Activated B cell treated with CpG ODN at 0.5 μM for 24 hours (primary cell): Measurements from ENCODE around the gene PCDHGA3. TPM values are rescaled to one million over a fixed set of nuclear protein-coding genes. Genes with fewer than 3 reads are reported as not detected.

Source experiments
- ATAC-seq: fragments of 200-7000 bp; cut with Tn5 transposase; one replicate; pipeline ENCODE4 v1.10.0; 2021; ENCODE audit warnings: low read depth, mild to moderate bottlenecking, moderate library complexity
- CTCF ChIA-PET: fragments of 350-600 bp; sonication (Branson Sonifier 250); formaldehyde crosslinking; loops from one replicate; lab custom pipeline; 2021; ENCODE audit warnings: antibody characterized with exemption; lab: Charles Lee
- POLR2A ChIA-PET: fragments of 350-600 bp; sonication (Branson Sonifier 250); formaldehyde crosslinking; loops from one replicate; lab custom pipeline; 2021; ENCODE audit warnings: antibody characterized with exemption; lab: Charles Lee
- DNase-seq: peaks from one replicate; pipeline ENCODE4 v3.0.0; 2022
- H3K27ac Mint-ChIP-seq: one replicate; pipeline ENCODE4 v1.8.0; 2020; ENCODE audit warnings: mixed read lengths
- H3K27me3 Mint-ChIP-seq: one replicate; pipeline ENCODE4 v1.8.0; 2021; ENCODE audit warnings: mixed read lengths
- H3K36me3 Mint-ChIP-seq: one replicate; pipeline ENCODE4 v1.8.0; 2021; ENCODE audit warnings: low read depth, mixed read lengths
- H3K4me1 Mint-ChIP-seq: one replicate; pipeline ENCODE4 v1.8.0; 2021; ENCODE audit warnings: mixed read lengths
- H3K4me3 Mint-ChIP-seq: one replicate; pipeline ENCODE4 v1.8.0; 2020; ENCODE audit warnings: mild to moderate bottlenecking, mixed read lengths
- H3K9me3 Mint-ChIP-seq: one replicate; pipeline ENCODE4 v1.8.0; 2020; ENCODE audit warnings: mixed read lengths
- intact Hi-C: fragments of 100-400 bp; cut with micrococcal nuclease; formaldehyde crosslinking; loops from one replicate; pipeline ENCODE4 v1.15.1; 2024
- total RNA-seq: library from RNA; stranded (reverse); gene quantifications from 2 replicates; pipeline ENCODE4 v1.2.3, GENCODE V29; 2022
- TF ChIP-seq, protein P1 (sequence below): fragments of 200-600 bp; IDR thresholded peaks from one replicate; pipeline ENCODE4 v1.8.0; 2022; ENCODE audit warnings: antibody characterized with exemption, mild to moderate bottlenecking

Gene PCDHGA3
- total RNA-seq, 1 donor from 2014 or later, result 0.20 TPM

- intact Hi-C loops, result no loop called here
- TF ChIP-seq, protein P1, sequence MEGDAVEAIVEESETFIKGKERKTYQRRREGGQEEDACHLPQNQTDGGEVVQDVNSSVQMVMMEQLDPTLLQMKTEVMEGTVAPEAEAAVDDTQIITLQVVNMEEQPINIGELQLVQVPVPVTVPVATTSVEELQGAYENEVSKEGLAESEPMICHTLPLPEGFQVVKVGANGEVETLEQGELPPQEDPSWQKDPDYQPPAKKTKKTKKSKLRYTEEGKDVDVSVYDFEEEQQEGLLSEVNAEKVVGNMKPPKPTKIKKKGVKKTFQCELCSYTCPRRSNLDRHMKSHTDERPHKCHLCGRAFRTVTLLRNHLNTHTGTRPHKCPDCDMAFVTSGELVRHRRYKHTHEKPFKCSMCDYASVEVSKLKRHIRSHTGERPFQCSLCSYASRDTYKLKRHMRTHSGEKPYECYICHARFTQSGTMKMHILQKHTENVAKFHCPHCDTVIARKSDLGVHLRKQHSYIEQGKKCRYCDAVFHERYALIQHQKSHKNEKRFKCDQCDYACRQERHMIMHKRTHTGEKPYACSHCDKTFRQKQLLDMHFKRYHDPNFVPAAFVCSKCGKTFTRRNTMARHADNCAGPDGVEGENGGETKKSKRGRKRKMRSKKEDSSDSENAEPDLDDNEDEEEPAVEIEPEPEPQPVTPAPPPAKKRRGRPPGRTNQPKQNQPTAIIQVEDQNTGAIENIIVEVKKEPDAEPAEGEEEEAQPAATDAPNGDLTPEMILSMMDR, result no peak
- Mint-ChIP-seq H3K36me3 (no peaks in the 10 kb centered on the region), H3K9me3 (peaks cover 13% of the 10 kb centered on the region), H3K27ac (no peak overlapping the region), H3K4me1 (no peaks in the 10 kb centered on the region), H3K27me3 (peaks cover 56% of the 10 kb centered on the region), H3K4me3 (no peak overlapping the region)
- ChIA-PET POLR2A (no interaction called here), CTCF (interaction anchor here (1.2 to 2.5 kb wide), 2 partner anchors 31 to 212 kb away, joined by 3 to 8 read pairs; partner anchors contain the start of gene TAF7)
- ATAC-seq, result no peak
- DNase-seq, result no peak
These were observed 8.0 kb downstream of the PCDHGA3 start for GRCh38 chr5:141351591-141351990.

DNA sequence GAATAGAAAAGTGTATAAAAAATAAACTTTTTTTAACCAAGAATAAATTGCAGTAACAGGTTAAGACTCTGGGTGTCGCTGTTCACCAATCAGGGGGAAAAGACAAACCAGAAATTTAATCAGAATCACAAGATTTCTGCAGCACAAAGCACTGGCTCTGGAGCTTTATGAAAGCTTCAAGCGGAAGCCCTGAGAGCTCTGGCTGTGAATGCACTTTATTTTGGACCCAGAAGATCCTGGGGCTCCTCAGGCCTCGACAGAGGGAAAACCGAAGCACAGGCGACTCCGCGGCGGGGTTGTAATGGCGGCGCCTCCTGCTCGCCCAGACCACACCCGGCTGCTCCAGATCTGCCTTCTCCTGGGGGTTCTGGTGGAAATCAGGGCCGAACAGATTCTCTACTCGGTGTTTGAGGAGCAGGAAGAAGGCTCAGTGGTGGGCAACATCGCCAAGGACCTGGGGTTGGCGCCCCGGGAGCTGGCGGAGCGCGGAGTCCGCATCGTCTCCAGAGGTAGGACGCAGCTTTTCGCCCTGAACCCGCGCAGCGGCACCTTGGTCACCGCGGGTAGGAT lies 11.4 kb downstream of the PCDHGA3 start, which contains the start of gene PCDHGA4:
TSS of gene PCDHGA4 (plus strand) at position 122 of the 570 bp plus-strand sequence. CDS start at position 209, 87 bp downstream.
- Mint-ChIP-seq H3K9me3 (peaks cover 18% of the 10 kb centered on the region), H3K36me3 (peaks cover 2% of the 10 kb centered on the region), H3K4me1 (no peaks in the 10 kb centered on the region), H3K27me3 (peaks cover 58% of the 10 kb centered on the region), H3K27ac (no peak within 1 kb of the TSS), H3K4me3 (no peak within 1 kb of the TSS)
- DNase-seq (no peak), ATAC-seq (no peak)
- TF ChIP-seq, protein P1, result no peak
- intact Hi-C loops, result no loop called here
- POLR2A ChIA-PET, result no interaction called here
- CTCF ChIA-PET, result interaction anchor here (1.3 kb wide), 1 partner anchor 209 kb away, joined by 5 read pairs; no protein-coding TSS in a partner anchor

DNA sequence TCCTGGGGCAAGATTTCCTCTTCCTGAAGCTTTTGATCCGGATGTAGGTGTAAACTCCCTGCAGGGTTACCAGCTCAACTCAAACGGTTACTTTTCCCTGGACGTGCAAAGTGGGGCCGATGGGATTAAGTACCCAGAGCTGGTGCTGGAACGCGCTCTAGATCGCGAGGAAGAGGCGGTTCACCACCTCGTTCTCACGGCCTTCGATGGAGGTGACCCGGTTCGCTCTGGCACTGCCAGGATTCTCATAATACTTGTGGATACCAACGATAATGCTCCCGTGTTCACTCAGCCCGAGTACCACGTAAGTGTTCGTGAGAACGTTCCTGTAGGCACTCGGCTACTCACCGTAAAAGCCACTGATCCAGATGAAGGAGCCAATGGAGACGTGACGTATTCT lies 12.0 kb downstream of the PCDHGA3 start:
- Mint-ChIP-seq H3K4me3 (no peak overlapping the region), H3K4me1 (no peaks in the 10 kb centered on the region), H3K27me3 (peaks cover 59% of the 10 kb centered on the region), H3K9me3 (peaks cover 19% of the 10 kb centered on the region), H3K27ac (no peak overlapping the region), H3K36me3 (peaks cover 2% of the 10 kb centered on the region)
- intact Hi-C loops, result no loop called here
- DNase-seq (no peak), ATAC-seq (no peak)
- CTCF ChIA-PET, result interaction anchor here (1.3 kb wide), 1 partner anchor 208 kb away, joined by 5 read pairs; no protein-coding TSS in a partner anchor
- TF ChIP-seq, protein P1, result no peak
- POLR2A ChIA-PET, result no interaction called here

- DNase-seq (no peak), ATAC-seq (no peak)
- ChIA-PET POLR2A (no interaction called here), CTCF (interaction anchor here (1.3 kb wide), 1 partner anchor 208 kb away, joined by 5 read pairs; no protein-coding TSS in a partner anchor)
- peaks cover 22% of the 10 kb centered on the region for H3K9me3 Mint-ChIP-seq
- H3K36me3 Mint-ChIP-seq, result peaks cover 4% of the 10 kb centered on the region
- intact Hi-C loops, result no loop called here
- H3K4me1 Mint-ChIP-seq, result no peaks in the 10 kb centered on the region
- H3K27ac Mint-ChIP-seq, result no peak overlapping the region
- TF ChIP-seq, protein P1, result no peak
- H3K27me3 Mint-ChIP-seq, result peaks cover 60% of the 10 kb centered on the region
- no peak overlapping the region for H3K4me3 Mint-ChIP-seq
These were observed 12.5 kb downstream of the PCDHGA3 start for GRCh38 chr5:141356133-141356532.

DNA sequence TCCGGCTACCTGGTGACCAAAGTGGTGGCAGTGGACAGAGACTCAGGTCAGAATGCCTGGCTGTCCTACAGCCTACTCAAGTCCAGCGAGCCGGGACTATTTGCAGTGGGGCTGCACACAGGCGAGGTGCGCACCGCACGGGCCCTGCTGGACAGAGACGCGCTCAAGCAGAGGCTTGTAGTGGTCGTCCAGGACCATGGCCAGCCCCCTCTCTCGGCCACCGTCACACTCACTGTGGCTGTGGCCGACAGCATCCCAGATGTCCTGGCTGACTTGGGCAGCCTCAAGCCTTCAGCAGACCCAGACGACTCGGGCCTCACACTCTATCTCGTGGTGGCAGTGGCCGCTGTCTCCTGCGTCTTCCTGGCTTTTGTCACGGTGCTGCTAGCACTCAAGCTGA lies 13.3 kb downstream of the PCDHGA3 start:
- Mint-ChIP-seq H3K9me3 (peaks cover 25% of the 10 kb centered on the region), H3K4me3 (no peak overlapping the region), H3K27ac (no peak overlapping the region), H3K27me3 (peaks cover 60% of the 10 kb centered on the region), H3K36me3 (peaks cover 7% of the 10 kb centered on the region), H3K4me1 (no peaks in the 10 kb centered on the region)
- POLR2A ChIA-PET, result no interaction called here
- intact Hi-C loops, result no loop called here
- CTCF ChIA-PET, result no interaction called here
- ATAC-seq (no peak), DNase-seq (no peak)
- TF ChIP-seq, protein P1, result no peak
